Measurements from ENCODE around the gene PNLIPRP3. TPM values are rescaled to one million over a fixed set of nuclear protein-coding genes. Genes with fewer than 3 reads are reported as not detected.

The PNLIPRP3 gene
- total and polyA plus RNA-seq, 2 of the 4 experiments (the other 2 are of a cell fraction) = not detected

GRCh38 chr10:116470071-116470470 lies 42.4 kb downstream of the PNLIPRP3 start:
- Histone ChIP-seq H2AK5ac (ENCODE audit: low read depth, low read length) (no peak overlapping the region), H3K14ac (replicated peaks; ENCODE audit: low read depth, low read length) (no peak overlapping the region), H4K8ac (ENCODE audit: low read depth in 2 of 2, low read length in 2 of 2) (no peak overlapping the region), H3K4ac (ENCODE audit: low read depth, low read length) (no peak overlapping the region), H3K9me1 (ENCODE audit: insufficient read depth, low read length) (no peaks in the 10 kb centered on the region), H2AFZ (replicated peaks; ENCODE audit: low read length, poor library complexity) (no peak overlapping the region), H3K4me1 (ENCODE audit: control insufficient read depth, insufficient read depth, low read length) (no peaks in the 10 kb centered on the region), H2BK120ac (ENCODE audit: low read depth, low read length) (no peak overlapping the region), H3K36me3 (ENCODE audit: control insufficient read depth, insufficient read depth, low read length) (no peaks in the 10 kb centered on the region), H2BK5ac (ENCODE audit: low read depth, low read length, poor library complexity, severe bottlenecking) (no peak overlapping the region), H2BK15ac (ENCODE audit: low read depth, low read length) (no peak overlapping the region), H3K79me1 (ENCODE audit: low read depth in 1 of 2, low read length in 2 of 2) (no peaks in the 10 kb centered on the region), H3K27me3 (ENCODE audit: control insufficient read depth, insufficient read depth, low read length) (no peaks in the 10 kb centered on the region), H3K9me3 (ENCODE audit: control insufficient read depth, insufficient read depth, low read length) (no peaks in the 10 kb centered on the region), H2AK9ac (replicated peaks; ENCODE audit: low read depth, low read length, poor library complexity) (no peak overlapping the region), H3K4me2 (ENCODE audit: low read depth, low read length) (no peak overlapping the region), H4K5ac (ENCODE audit: low read depth, low read length) (no peak overlapping the region), H3K27ac (ENCODE audit: insufficient read depth, low read length) (no peak overlapping the region), H3K18ac (ENCODE audit: low read depth, low read length) (no peak overlapping the region), H3K9ac (ENCODE audit: low read depth, low read length) (no peak overlapping the region), H4K91ac (ENCODE audit: insufficient read depth, low read depth, low read length) (no peak overlapping the region), H3K56ac (ENCODE audit: extremely low read depth, insufficient read depth, low read length) (no peak overlapping the region), H3K4me3 (ENCODE audit: insufficient read depth, low read depth, low read length) (no peak overlapping the region), H4K20me1 (ENCODE audit: insufficient read depth, low read length) (no peaks in the 10 kb centered on the region), H3K23ac (ENCODE audit: low read depth, low read length) (no peak overlapping the region), H2BK20ac (ENCODE audit: low read depth, low read length) (no peak overlapping the region)
- intact Hi-C loops (cut with micrococcal nuclease) (no loop called here), in situ Hi-C loops (cut with MboI; ENCODE audit: low sequenced_read_pairs) (no loop called here), dilution Hi-C loops (cut with HindIII; ENCODE audit: low sequenced_read_pairs, unreplicated experiment) (no loop called here)
- ATAC-seq (ENCODE audit: low read depth) (no peak), DNase-seq (no peak)
- ChIA-PET CTCF (interaction anchor here (0.6 kb wide), 1 partner anchor 58 kb away, joined by 3 read pairs; no protein-coding TSS in a partner anchor), POLR2A (ENCODE audit: unreplicated experiment) (no interaction called here)
- TF ChIP-seq RCOR1 (IDR thresholded peaks at IDR 0.05; ENCODE audit: insufficient replicate concordance, low read length) (no peak), RAD21 (IDR thresholded peaks at IDR 0.05; ENCODE audit: low read length) (no peak), SMC3 (IDR thresholded peaks at IDR 0.05; ENCODE audit: low read depth, low read length) (no peak), ELK1 (IDR thresholded peaks at IDR 0.05; ENCODE audit: borderline replicate concordance, low read depth, low read length) (no peak), FOS (IDR thresholded peaks at IDR 0.05; ENCODE audit: low read depth, low read length) (no peak), POLR2A (IDR thresholded peaks at IDR 0.05; ENCODE audit: low read depth, low read length) (no peak), MXI1 (IDR thresholded peaks at IDR 0.05; ENCODE audit: borderline replicate concordance, low read depth, low read length) (no peak), MAFK (IDR thresholded peaks at IDR 0.05; ENCODE audit: low read depth, low read length) (no peak), CTCF (conservative IDR thresholded peaks at IDR 0.05; ENCODE audit: low read depth, low read length) (no peak), CEBPB (IDR thresholded peaks at IDR 0.05; ENCODE audit: low read depth, low read length) (no peak)
- WGBS, 2 experiments (ENCODE audit: extremely low coverage in 2 of 2, insufficient read length in 1 of 2) = no CpG with 5 or more reads among the region's 4 CpGs
- no TSS peak for BruUV-seq (replicated peaks)
